OCI-LY3 (cell line): ENCODE results near the gene SRC.
A peak's percentile ranks its signal among the peaks of the same experiment; 100 is the strongest.

Source experiments
- H2AFZ ChIP-seq: fragments of 200-600, 300-600 bp; shearing (Covaris generic); 2 replicates; pipeline ENCODE4 v1.6.0; 2014; ENCODE audit warnings: antibody characterized with exemption, low read depth, low read length
- H3K27ac ChIP-seq: fragments of 200-600, 300-600 bp; sonication (generic); 2 replicates; pipeline ENCODE4 v1.5.1; 2014; ENCODE audit warnings: mild to moderate bottlenecking, low read length, moderate library complexity, mixed read lengths
- H3K27me3 ChIP-seq: fragments of 200-600, 300-600 bp; sonication (generic); 2 replicates; pipeline ENCODE4 v1.6.1; 2014; ENCODE audit warnings: low read depth, low read length, mixed read lengths
- H3K36me3 ChIP-seq: fragments of 200-600, 300-600 bp; sonication (generic); replicated peaks from 2 replicates; pipeline ENCODE3; 2014; ENCODE audit warnings: low read depth, low read length, mixed read lengths
- H3K4me1 ChIP-seq: fragments of 300-600, 200-600 bp; sonication (generic); 2 replicates; pipeline ENCODE4 v1.6.1; 2014; ENCODE audit warnings: low read length, mixed read lengths
- H3K4me2 ChIP-seq: fragments of 200-600, 300-600 bp; sonication (generic); 2 replicates; pipeline ENCODE4 v1.6.1; 2014; ENCODE audit warnings: low read length, mixed read lengths
- H3K4me3 ChIP-seq: fragments of 300-600, 200-600 bp; sonication (generic); 2 replicates; pipeline ENCODE4 v1.5.1; 2014; ENCODE audit warnings: antibody characterized with exemption, mild to moderate bottlenecking, low read length, moderate library complexity
- H3K79me2 ChIP-seq: fragments of 300-600, 200-600 bp; shearing (Covaris generic); 2 replicates; pipeline ENCODE4 v1.6.1; 2014; ENCODE audit warnings: mild to moderate bottlenecking, low read length, mixed read lengths
- H3K9ac ChIP-seq: fragments of 300-600, 200-600 bp; shearing (Covaris generic); 2 replicates; pipeline ENCODE4 v1.6.0; 2014; ENCODE audit warnings: mild to moderate bottlenecking, low read length, moderate library complexity
- H3K9me3 ChIP-seq: fragments of 200-600, 300-600 bp; shearing (Covaris generic); 2 replicates; pipeline ENCODE4 v1.6.1; 2014; ENCODE audit warnings: low read length, mixed read lengths; ENCODE audit not compliant: insufficient read depth
- H4K20me1 ChIP-seq: fragments of 200-600, 300-600 bp; sonication (generic); 2 replicates; pipeline ENCODE4 v1.6.1; 2016; ENCODE audit warnings: low read length, mixed read lengths; ENCODE audit not compliant: insufficient read depth
- CTCF ChIP-seq: fragments of 200-600, 300-600 bp; sonication (generic); IDR thresholded peaks from 2 replicates; pipeline ENCODE4 v1.5.1; 2014; ENCODE audit warnings: antibody characterized with exemption, low read length, low read depth
- EZH2phosphoT487 ChIP-seq: fragments of 200-600 bp; shearing (Covaris generic); IDR thresholded peaks from 2 replicates; pipeline ENCODE4 v1.6.1; 2018; ENCODE audit warnings: antibody characterized with exemption, mixed run types, low read depth

SRC gene

GRCh38 chr20:37333130-37333847 lies 12.7 kb upstream of the SRC start:
- no peak for TF ChIP-seq EZH2phosphoT487
- TF ChIP-seq CTCF = no peak
- peak overlapping the region; percentile 88 for H3K27ac ChIP-seq

GRCh38 chr20:37333848-37334318 lies 12.1 kb upstream of the SRC start:
- Histone ChIP-seq H3K4me3 (no peak overlapping the region), H3K4me2 (peak overlapping the region; percentile 42), H3K9me3 (no peaks in the 10 kb centered on the region), H4K20me1 (no peaks in the 10 kb centered on the region), H3K4me1 (peaks cover 67% of the 10 kb centered on the region), H3K9ac (peak overlapping the region; percentile 47; the same call in 1 of the 2 replicates), H3K79me2 (no peaks in the 10 kb centered on the region), H2AFZ (no peak overlapping the region), H3K27me3 (no peaks in the 10 kb centered on the region), H3K36me3 (no peaks in the 10 kb centered on the region), H3K27ac (peak overlapping the region; percentile 88)
- TF ChIP-seq EZH2phosphoT487 = no peak
- TF ChIP-seq CTCF = peak; percentile 45

More at GRCh38 chr20:37333130-37333847, 12.7 kb upstream of the SRC start:
- Histone ChIP-seq H4K20me1 (no peaks in the 10 kb centered on the region), H3K36me3 (no peaks in the 10 kb centered on the region), H3K4me3 (peak overlapping the region; percentile 0; the same call in 1 of the 2 replicates), H3K4me2 (peak overlapping the region; percentile 42), H3K9ac (peak overlapping the region; percentile 47; the same call in 1 of the 2 replicates), H3K9me3 (no peaks in the 10 kb centered on the region), H3K27me3 (no peaks in the 10 kb centered on the region), H3K79me2 (no peaks in the 10 kb centered on the region), H2AFZ (no peak overlapping the region), H3K4me1 (peaks cover 65% of the 10 kb centered on the region)

- no peak for TF ChIP-seq CTCF
- TF ChIP-seq EZH2phosphoT487 = no peak
- Histone ChIP-seq H3K9me3 (no peaks in the 10 kb centered on the region), H3K4me2 (peak overlapping the region; percentile 84; the same call in 1 of the 2 replicates)
Measured at GRCh38 chr20:37334450-37334849, 11.5 kb upstream of the SRC start.

GRCh38 chr20:37335642-37336368 lies 10.1 kb upstream of the SRC start:
- Histone ChIP-seq H3K4me1 (peaks cover 71% of the 10 kb centered on the region), H3K4me2 (peak overlapping the region; percentile 84), H3K79me2 (no peaks in the 10 kb centered on the region), H3K9me3 (no peaks in the 10 kb centered on the region), H2AFZ (no peak overlapping the region), H3K4me3 (peak overlapping the region; percentile 66), H3K27me3 (no peaks in the 10 kb centered on the region), H4K20me1 (no peaks in the 10 kb centered on the region), H3K36me3 (no peaks in the 10 kb centered on the region), H3K27ac (peak overlapping the region; percentile 88), H3K9ac (peak overlapping the region; percentile 83)
- no peak for TF ChIP-seq CTCF
- TF ChIP-seq EZH2phosphoT487 = no peak

More at GRCh38 chr20:37334450-37334849, 11.5 kb upstream of the SRC start:
- H3K36me3 ChIP-seq = no peaks in the 10 kb centered on the region
- no peak overlapping the region for H3K4me3 ChIP-seq
- H3K9ac ChIP-seq = peak overlapping the region; percentile 19; the same call in 1 of the 2 replicates
- no peaks in the 10 kb centered on the region for H3K79me2 ChIP-seq
- H3K4me1 ChIP-seq = peaks cover 70% of the 10 kb centered on the region
- H4K20me1 ChIP-seq = no peaks in the 10 kb centered on the region
- H2AFZ ChIP-seq = no peak overlapping the region
- H3K27me3 ChIP-seq = no peaks in the 10 kb centered on the region
- peak overlapping the region; percentile 88 for H3K27ac ChIP-seq
